SK-N-SH treated with all-trans-retinoic acid at 6 μM for 48 hours (cell line): ENCODE results near the gene PLXNA4.
"Not testable (repeated sequence)": the region's sequence is repeated elsewhere in the genome, so short reads cannot be mapped to it uniquely, and the experiment has no call there.

Experiments used
- ATAC-seq: fragments of 200-7000 bp; cut with Tn5 transposase; 3 replicates; pipeline ENCODE4 v1.9.1; 2020; ENCODE audit warnings: mild to moderate bottlenecking, moderate library complexity
- ARNTL ChIP-seq: fragments of 450-650 bp; formaldehyde crosslinking; IDR thresholded peaks from 2 replicates; pipeline ENCODE4 v1.5.0; 2020; ENCODE audit warnings: low read depth, mild to moderate bottlenecking, moderate library complexity, borderline replicate concordance
- BACH2 ChIP-seq: fragments of 250-450 bp; sonication (Bioruptor Pico); IDR thresholded peaks from 2 replicates; pipeline ENCODE4 v1.9.0; 2021; ENCODE audit warnings: mild to moderate bottlenecking, borderline replicate concordance
- CSDC2 ChIP-seq: fragments of 250-450 bp; sonication (Bioruptor Pico); IDR thresholded peaks from 2 replicates; pipeline ENCODE4 v1.5.0; 2020; ENCODE audit warnings: mild to moderate bottlenecking, moderate library complexity
- CSRNP3 ChIP-seq: fragments of 250-450 bp; sonication (Bioruptor Pico); IDR thresholded peaks from 2 replicates; pipeline ENCODE4 v1.5.1; 2021; ENCODE audit warnings: mild to moderate bottlenecking, moderate library complexity
- ESRRG ChIP-seq: fragments of 250-450 bp; sonication (Bioruptor Pico); IDR thresholded peaks from 2 replicates; pipeline ENCODE4 v1.6.1; 2021; ENCODE audit warnings: mild to moderate bottlenecking
- GLIS3 ChIP-seq: fragments of 250-450 bp; sonication (Bioruptor Pico); IDR thresholded peaks from 2 replicates; pipeline ENCODE4 v1.5.0; 2020; ENCODE audit warnings: mild to moderate bottlenecking, moderate library complexity
- ISL1 ChIP-seq: fragments of 250-450 bp; sonication (Bioruptor Pico); IDR thresholded peaks from 2 replicates; pipeline ENCODE4 v2.1.2; 2022; ENCODE audit warnings: mild to moderate bottlenecking, moderate library complexity
- OSR1 ChIP-seq: fragments of 250-450 bp; sonication (Bioruptor Pico); IDR thresholded peaks from 2 replicates; pipeline ENCODE4 v1.8.0; 2022; ENCODE audit warnings: moderate library complexity, mild to moderate bottlenecking, inconsistent platforms
- PPARA ChIP-seq: fragments of 250-450 bp; sonication (Bioruptor Pico); IDR thresholded peaks from 2 replicates; pipeline ENCODE4 v1.5.0; 2020; ENCODE audit warnings: mild to moderate bottlenecking, borderline replicate concordance
- RARB ChIP-seq: fragments of 250-450 bp; sonication (Bioruptor Pico); IDR thresholded peaks from 2 replicates; pipeline ENCODE4 v1.8.0; 2021; ENCODE audit warnings: mild to moderate bottlenecking, moderate library complexity
- SNAI2 ChIP-seq: fragments of 250-450 bp; sonication (Bioruptor Pico); IDR thresholded peaks from 2 replicates; pipeline ENCODE4 v1.5.0; 2020; ENCODE audit warnings: mild to moderate bottlenecking, moderate library complexity
- TCF4 ChIP-seq: fragments of 250-450 bp; sonication (Bioruptor Pico); IDR thresholded peaks from 2 replicates; pipeline ENCODE4 v1.8.0; 2021; ENCODE audit warnings: mild to moderate bottlenecking, moderate library complexity, borderline replicate concordance
- TOX ChIP-seq: fragments of 250-450 bp; sonication (Bioruptor Pico); IDR thresholded peaks from 2 replicates; pipeline ENCODE4 v1.8.0; 2021; ENCODE audit warnings: mild to moderate bottlenecking, moderate library complexity, borderline replicate concordance
- ZFP3 ChIP-seq: fragments of 250-450 bp; sonication (Bioruptor Pico); IDR thresholded peaks from 2 replicates; pipeline ENCODE4 v1.5.0; 2020; ENCODE audit warnings: mild to moderate bottlenecking, moderate library complexity
- ZFP30 ChIP-seq: fragments of 450-650 bp; formaldehyde crosslinking; IDR thresholded peaks from 2 replicates; pipeline ENCODE4 v1.5.0; 2022; ENCODE audit warnings: mild to moderate bottlenecking, moderate library complexity
- ZNF565 ChIP-seq: fragments of 450-650 bp; formaldehyde crosslinking; conservative IDR thresholded peaks from 2 replicates; pipeline ENCODE4 v1.5.0; 2020; ENCODE audit warnings: low read depth, mild to moderate bottlenecking, moderate library complexity
- ZNF70 ChIP-seq: fragments of 450-650 bp; formaldehyde crosslinking; IDR thresholded peaks from 2 replicates; pipeline ENCODE4 v1.5.0; 2020; ENCODE audit warnings: mild to moderate bottlenecking, moderate library complexity
- ZNF8 ChIP-seq: fragments of 450-650 bp; formaldehyde crosslinking; IDR thresholded peaks from 2 replicates; pipeline ENCODE4 v1.5.0; 2020; ENCODE audit warnings: mild to moderate bottlenecking, moderate library complexity
- TF ChIP-seq, protein P1 (sequence below): fragments of 250-450 bp; sonication (Bioruptor Pico); IDR thresholded peaks from 2 replicates; pipeline ENCODE4 v1.5.1; 2020; ENCODE audit warnings: low read depth, mild to moderate bottlenecking, moderate library complexity
- TF ChIP-seq, protein P2 (sequence below): fragments of 250-450 bp; sonication (Bioruptor Pico); IDR thresholded peaks from 2 replicates; pipeline ENCODE4 v1.8.0; 2021; ENCODE audit warnings: low read depth, mild to moderate bottlenecking, moderate library complexity, borderline replicate concordance

The PLXNA4 gene

DNA sequence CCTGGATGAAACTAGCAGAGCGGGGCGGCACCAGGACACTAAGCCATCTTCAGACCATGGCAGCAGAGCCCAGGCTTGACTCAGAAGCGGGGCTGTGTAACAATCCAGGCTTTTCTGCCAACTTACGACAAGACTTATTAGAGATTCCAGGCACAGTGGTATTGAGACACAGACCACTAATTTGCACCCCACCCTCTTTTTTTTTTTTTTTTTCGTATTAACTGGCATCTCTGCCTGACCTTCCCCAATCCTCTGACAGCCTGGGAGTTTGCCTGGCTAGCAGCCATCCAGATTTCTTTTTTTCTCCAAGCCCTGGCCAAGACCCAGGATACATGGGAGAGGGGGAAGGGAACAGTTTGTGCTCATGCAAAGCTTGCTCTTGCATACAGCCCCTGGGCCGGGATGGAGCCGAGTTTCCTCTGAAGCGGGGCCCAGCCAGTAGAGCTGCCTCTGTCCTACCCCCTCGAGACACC lies 182.4 kb downstream of the PLXNA4 start:
- ATAC-seq, result peak; percentile 52
- peak; percentile 58 for TF ChIP-seq ISL1 (CRISPR knock-in tag)
- 0 out of 2 replicates have a peak, but pooled peaks have one; percentile 54 for TF ChIP-seq ZFP3
- TF ChIP-seq ZNF8 (CRISPR knock-in tag), result no peak

DNA sequence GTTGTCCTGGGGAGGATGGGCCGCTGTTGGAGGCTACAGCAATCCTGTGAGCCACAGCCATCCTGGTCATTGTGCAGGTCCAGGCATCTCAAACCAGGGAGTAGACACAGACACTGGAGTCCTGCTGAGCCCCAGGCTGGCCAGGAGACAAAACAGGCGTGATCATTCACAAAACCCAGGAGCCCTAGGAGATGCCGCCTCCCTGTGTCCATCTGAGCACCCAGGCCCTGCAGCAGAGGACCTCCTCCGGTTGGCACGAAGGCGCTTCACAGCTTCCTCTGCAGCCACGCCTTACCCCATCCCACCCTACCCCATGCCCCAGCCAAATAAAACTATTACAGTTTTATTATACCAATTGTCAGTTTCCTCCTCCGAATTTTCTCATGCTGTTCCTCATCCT lies 183.6 kb downstream of the PLXNA4 start:
- no peak for ATAC-seq

GRCh38 chr7:132390705-132391104 lies 185.6 kb downstream of the PLXNA4 start:
- peak; percentile 90 for ATAC-seq

More for the DNA sequence above, 183.6 kb downstream of the PLXNA4 start:
- TF ChIP-seq ZNF565 (CRISPR knock-in tag) (no peak), ARNTL (no peak), CSDC2 (no peak), SNAI2 (no peak), CSRNP3 (CRISPR knock-in tag) (no peak), GLIS3 (CRISPR knock-in tag) (no peak), RARB (CRISPR knock-in tag) (no peak)
- TF ChIP-seq, protein P1, sequence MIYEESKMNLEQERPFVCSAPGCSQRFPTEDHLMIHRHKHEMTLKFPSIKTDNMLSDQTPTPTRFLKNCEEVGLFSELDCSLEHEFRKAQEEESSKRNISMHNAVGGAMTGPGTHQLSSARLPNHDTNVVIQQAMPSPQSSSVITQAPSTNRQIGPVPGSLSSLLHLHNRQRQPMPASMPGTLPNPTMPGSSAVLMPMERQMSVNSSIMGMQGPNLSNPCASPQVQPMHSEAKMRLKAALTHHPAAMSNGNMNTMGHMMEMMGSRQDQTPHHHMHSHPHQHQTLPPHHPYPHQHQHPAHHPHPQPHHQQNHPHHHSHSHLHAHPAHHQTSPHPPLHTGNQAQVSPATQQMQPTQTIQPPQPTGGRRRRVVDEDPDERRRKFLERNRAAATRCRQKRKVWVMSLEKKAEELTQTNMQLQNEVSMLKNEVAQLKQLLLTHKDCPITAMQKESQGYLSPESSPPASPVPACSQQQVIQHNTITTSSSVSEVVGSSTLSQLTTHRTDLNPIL (CRISPR knock-in tag), result no peak

GRCh38 chr7:132390049-132390448 lies 186.2 kb downstream of the PLXNA4 start:
- not testable (repeated sequence) for ATAC-seq

More at GRCh38 chr7:132390705-132391104, 185.6 kb downstream of the PLXNA4 start:
- TF ChIP-seq CSDC2, result 0 out of 2 replicates have a peak, but pooled peaks have one; percentile 75
- TF ChIP-seq ISL1 (CRISPR knock-in tag), result peak; percentile 38
- TF ChIP-seq ZNF70 (CRISPR knock-in tag), result no peak
- TF ChIP-seq BACH2 (CRISPR knock-in tag), result no peak
- no peak for TF ChIP-seq ESRRG (CRISPR knock-in tag)
- peak; percentile 54; the same call in 1 of the 2 replicates for TF ChIP-seq ZFP3
- TF ChIP-seq PPARA (CRISPR knock-in tag), result no peak
- no peak for TF ChIP-seq ZFP30 (CRISPR knock-in tag)
- TF ChIP-seq CSRNP3 (CRISPR knock-in tag), result no peak
- TF ChIP-seq, protein P2, sequence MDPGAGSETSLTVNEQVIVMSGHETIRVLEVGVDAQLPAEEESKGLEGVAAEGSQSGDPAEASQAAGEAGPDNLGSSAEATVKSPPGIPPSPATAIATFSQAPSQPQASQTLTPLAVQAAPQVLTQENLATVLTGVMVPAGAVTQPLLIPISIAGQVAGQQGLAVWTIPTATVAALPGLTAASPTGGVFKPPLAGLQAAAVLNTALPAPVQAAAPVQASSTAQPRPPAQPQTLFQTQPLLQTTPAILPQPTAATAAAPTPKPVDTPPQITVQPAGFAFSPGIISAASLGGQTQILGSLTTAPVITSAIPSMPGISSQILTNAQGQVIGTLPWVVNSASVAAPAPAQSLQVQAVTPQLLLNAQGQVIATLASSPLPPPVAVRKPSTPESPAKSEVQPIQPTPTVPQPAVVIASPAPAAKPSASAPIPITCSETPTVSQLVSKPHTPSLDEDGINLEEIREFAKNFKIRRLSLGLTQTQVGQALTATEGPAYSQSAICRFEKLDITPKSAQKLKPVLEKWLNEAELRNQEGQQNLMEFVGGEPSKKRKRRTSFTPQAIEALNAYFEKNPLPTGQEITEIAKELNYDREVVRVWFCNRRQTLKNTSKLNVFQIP (CRISPR knock-in tag), result no peak
- TF ChIP-seq SNAI2, result no peak
- no peak for TF ChIP-seq GLIS3 (CRISPR knock-in tag)

GRCh38 chr7:132388688-132389087 lies 187.6 kb downstream of the PLXNA4 start:
- TF ChIP-seq OSR1 (CRISPR knock-in tag), result no peak
- TF ChIP-seq TOX (CRISPR knock-in tag), result no peak
- TF ChIP-seq, protein P1 (CRISPR knock-in tag), result no peak
- TF ChIP-seq ISL1 (CRISPR knock-in tag), result no peak
- no peak for TF ChIP-seq BACH2 (CRISPR knock-in tag)
- TF ChIP-seq ZNF8 (CRISPR knock-in tag), result no peak
- no peak for TF ChIP-seq TCF4 (CRISPR knock-in tag)
- TF ChIP-seq PPARA (CRISPR knock-in tag), result no peak
- TF ChIP-seq, all 23 proteins: peak for 0
- ATAC-seq, result no peak
